Peyer's patch (tissue), 4 donors: ENCODE measurements around the gene LENEP. TPM values are rescaled to one million over a fixed set of nuclear protein-coding genes. Genes with fewer than 3 reads are reported as not detected.
A peak's percentile ranks its signal among the peaks of the same experiment; 100 is the strongest.

Experiments used
- DNase-seq, 3 donors: peaks; one replicate each; pipeline ENCODE4 v3.0.0-alpha.2; 2017 to 2019
- H3K27ac ChIP-seq, 4 donors: fragments of 200-600 bp; sonication (generic); one replicate each; pipeline ENCODE4 v1.5.1; 2016 to 2019
- H3K27me3 ChIP-seq, 2 donors: fragments of 200-600 bp; sonication (generic); one replicate each; pipeline ENCODE4 v1.5.1; 2019
- H3K36me3 ChIP-seq, 3 donors: fragments of 200-600 bp; sonication (generic); one replicate each; pipeline ENCODE4 v1.5.1; 2016 to 2019
- H3K4me1 ChIP-seq, 4 donors: fragments of 200-600 bp; sonication (generic); one replicate each; pipeline ENCODE4 v1.5.1; 2016 to 2019
- H3K4me3 ChIP-seq, 4 donors: fragments of 200-600 bp; sonication (generic); 1 replicate in 3 of 4; 2 replicates in 1 of 4; pipeline ENCODE4 v1.5.1; 2016 to 2019; ENCODE audit warnings: mild to moderate bottlenecking in 1 of 4
- H3K9me3 ChIP-seq, 4 donors: fragments of 200-600 bp; sonication (generic); one replicate each; pipeline ENCODE4 v1.5.1; 2016 to 2019; ENCODE audit warnings: mild to moderate bottlenecking in 1 of 4
- CTCF ChIP-seq, 6 experiments: fragments of 450-650 bp in 4 of 6; fragments of 200-600 bp in 2 of 6; sonication (generic) in 1 of 6; IDR thresholded peaks; one replicate each; pipeline ENCODE4 v1.5.1; 2017 to 2019; ENCODE audit warnings: antibody characterized with exemption in 6 of 6, mild to moderate bottlenecking in 3 of 6, moderate library complexity in 1 of 6
- POLR2A ChIP-seq, 2 donors: fragments of 450-650 bp; IDR thresholded peaks; one replicate each; pipeline ENCODE4 v1.5.1; 2017; ENCODE audit warnings: antibody characterized with exemption in 2 of 2, mild to moderate bottlenecking in 2 of 2, moderate library complexity in 2 of 2
- total RNA-seq, 4 donors: library from RNA; depleted of rRNA; stranded (reverse); fragments of >200 nt; gene quantifications; one replicate each; pipeline ENCODE4 v1.1.0, GENCODE V29; 2016

Gene LENEP
- total RNA-seq, 4 donors from 2014 or later, result not detected

- Histone ChIP-seq H3K36me3 (peaks cover 0 to 7% (median 0%) of the 10 kb centered on the region in 3 donors), H3K27ac (peak overlapping the region; percentile 94 to 99 (median 96)), H3K9me3 (no peaks in the 10 kb centered on the region), H3K27me3 (no peaks in the 10 kb centered on the region), H3K4me3 (peak overlapping the region; percentile 70 to 91 (median 83)), H3K4me1 (peaks cover 3 to 47% (median 37%) of the 10 kb centered on the region in 4 donors)
- peak; percentile 75 to 87 (median 85) for DNase-seq
- TF ChIP-seq CTCF (IDR thresholded peaks at IDR 0.05) (no peak), POLR2A (IDR thresholded peaks at IDR 0.05) (peak; percentile 33 to 51)
These were observed 12.0 kb downstream of the LENEP start for GRCh38 chr1:155005076-155006011.

- TF ChIP-seq POLR2A (IDR thresholded peaks at IDR 0.05) (no peak), CTCF (IDR thresholded peaks at IDR 0.05) (no peak)
- no peaks in the 10 kb centered on the region for H3K9me3 ChIP-seq
- peak in 2 of 3 donors; percentile 59 to 70 for DNase-seq
- peaks cover 0 to 7% (median 0%) of the 10 kb centered on the region in 3 donors for H3K36me3 ChIP-seq
- peak overlapping the region in 1 of 4 donors; percentile 9 for H3K4me3 ChIP-seq
- peak overlapping the region; percentile 94 to 99 (median 96) for H3K27ac ChIP-seq
- peaks cover 6 to 60% (median 49%) of the 10 kb centered on the region in 4 donors for H3K4me1 ChIP-seq
- H3K27me3 ChIP-seq, result no peaks in the 10 kb centered on the region
These were observed 13.3 kb downstream of the LENEP start for GRCh38 chr1:155006601-155007101.

GRCh38 chr1:155007251-155007828, 14.0 kb downstream of the LENEP start:
- no peaks in the 10 kb centered on the region for H3K9me3 ChIP-seq
- H3K27me3 ChIP-seq, result no peaks in the 10 kb centered on the region
- peak overlapping the region; percentile 94 to 99 (median 96) for H3K27ac ChIP-seq
- H3K4me1 ChIP-seq, result peaks cover 6 to 67% (median 54%) of the 10 kb centered on the region in 4 donors
- H3K4me3 ChIP-seq, result peak overlapping the region in 2 of 4 donors; percentile 55 to 63
- peak; percentile 83 to 92 for TF ChIP-seq POLR2A (IDR thresholded peaks at IDR 0.05)
- TF ChIP-seq CTCF (IDR thresholded peaks at IDR 0.05), result peak in 3 of 6 experiments; percentile 44 to 47 (median 45)
- H3K36me3 ChIP-seq, result peaks cover 0 to 7% (median 0%) of the 10 kb centered on the region in 3 donors
- DNase-seq, result peak in 2 of 3 donors; percentile 89 to 92

- Histone ChIP-seq H3K27ac (peak overlapping the region; percentile 94 to 99 (median 96)), H3K4me3 (peak overlapping the region; percentile 26 to 63 (median 48)), H3K36me3 (peaks cover 0 to 7% (median 0%) of the 10 kb centered on the region in 3 donors), H3K9me3 (no peaks in the 10 kb centered on the region), H3K27me3 (no peaks in the 10 kb centered on the region), H3K4me1 (peaks cover 6 to 76% (median 57%) of the 10 kb centered on the region in 4 donors)
- peak; percentile 50 to 69 for TF ChIP-seq POLR2A (IDR thresholded peaks at IDR 0.05)
- TF ChIP-seq CTCF (IDR thresholded peaks at IDR 0.05), result no peak
- peak in 2 of 3 donors; percentile 71 to 79 for DNase-seq
These were observed 14.9 kb downstream of the LENEP start for GRCh38 chr1:155008015-155008941.
